H1 (cell line): ENCODE measurements around the gene GAS7.

ENCODE experiments used
- ATF2 ChIP-seq: IDR thresholded peaks from 2 replicates; pipeline ENCODE4 v1.6.1; 2012; ENCODE audit warnings: low read length, inconsistent platforms
- CEBPB ChIP-seq: IDR thresholded peaks from 2 replicates; pipeline ENCODE4 v1.6.1; 2012; ENCODE audit warnings: low read depth, low read length
- CHD2 ChIP-seq: IDR thresholded peaks from 2 replicates; pipeline ENCODE4 v1.6.1; 2012; ENCODE audit warnings: low read length, improper control_type of control experiment
- JUND ChIP-seq: IDR thresholded peaks from 2 replicates; pipeline ENCODE4 v1.6.1; 2011; ENCODE audit warnings: mild to moderate bottlenecking, improper control_type of control experiment, low read length
- KDM5A ChIP-seq: fragments of 200-600 bp; IDR thresholded peaks from 2 replicates; pipeline ENCODE4 v1.7.1; 2012; ENCODE audit warnings: mild to moderate bottlenecking, low read length, inconsistent platforms, mixed read lengths
- SIX5 ChIP-seq: IDR thresholded peaks from 2 replicates; pipeline ENCODE4 v1.6.1; 2011; ENCODE audit warnings: mild to moderate bottlenecking, low read depth, low read length
- TF ChIP-seq, protein P1 (sequence below), 3 experiments: IDR thresholded peaks; 1 replicate in 2 of 3; 2 replicates in 1 of 3; pipeline versions ENCODE4 v1.5.1 to v1.6.1; 2011; ENCODE audit warnings: low read length in 3 of 3, mild to moderate bottlenecking in 3 of 3, inconsistent platforms in 2 of 3, low read depth in 1 of 3, moderate library complexity in 1 of 3; ENCODE audit not compliant: insufficient read depth in 1 of 3; ENCODE audit errors: control extremely low read depth in 1 of 3

GRCh38 chr17:10229181-10229580, 30.8 kb upstream of the GAS7 start:
- TF ChIP-seq, protein P1, sequence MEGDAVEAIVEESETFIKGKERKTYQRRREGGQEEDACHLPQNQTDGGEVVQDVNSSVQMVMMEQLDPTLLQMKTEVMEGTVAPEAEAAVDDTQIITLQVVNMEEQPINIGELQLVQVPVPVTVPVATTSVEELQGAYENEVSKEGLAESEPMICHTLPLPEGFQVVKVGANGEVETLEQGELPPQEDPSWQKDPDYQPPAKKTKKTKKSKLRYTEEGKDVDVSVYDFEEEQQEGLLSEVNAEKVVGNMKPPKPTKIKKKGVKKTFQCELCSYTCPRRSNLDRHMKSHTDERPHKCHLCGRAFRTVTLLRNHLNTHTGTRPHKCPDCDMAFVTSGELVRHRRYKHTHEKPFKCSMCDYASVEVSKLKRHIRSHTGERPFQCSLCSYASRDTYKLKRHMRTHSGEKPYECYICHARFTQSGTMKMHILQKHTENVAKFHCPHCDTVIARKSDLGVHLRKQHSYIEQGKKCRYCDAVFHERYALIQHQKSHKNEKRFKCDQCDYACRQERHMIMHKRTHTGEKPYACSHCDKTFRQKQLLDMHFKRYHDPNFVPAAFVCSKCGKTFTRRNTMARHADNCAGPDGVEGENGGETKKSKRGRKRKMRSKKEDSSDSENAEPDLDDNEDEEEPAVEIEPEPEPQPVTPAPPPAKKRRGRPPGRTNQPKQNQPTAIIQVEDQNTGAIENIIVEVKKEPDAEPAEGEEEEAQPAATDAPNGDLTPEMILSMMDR (IDR thresholded peaks at IDR 0.05; ENCODE audit: control extremely low read depth in 1 of 3, insufficient read depth in 1 of 3, low read depth in 1 of 3, low read length in 3 of 3), result no peak
- no peak for TF ChIP-seq JUND
- TF ChIP-seq CEBPB, result no peak
- TF ChIP-seq CHD2, result no peak
- TF ChIP-seq SIX5, result no peak
- no peak for TF ChIP-seq ATF2
- TF ChIP-seq KDM5A, result no peak
